K562 (cell line): ENCODE measurements around the gene VSIG10L. TPM values are rescaled to one million over a fixed set of nuclear protein-coding genes. Genes with fewer than 3 reads are reported as not detected.
A peak's percentile ranks its signal among the peaks of the same experiment; 100 is the strongest.

ENCODE experiments used
- ARID2 ChIP-seq: fragments of 450-650 bp; IDR thresholded peaks from 2 replicates; pipeline ENCODE4 v1.6.1; 2017; ENCODE audit warnings: antibody characterized with exemption, mild to moderate bottlenecking
- BDP1 ChIP-seq: IDR thresholded peaks from 3 replicates; pipeline ENCODE4 v1.6.1; 2011; ENCODE audit not compliant: insufficient read length, insufficient read depth
- CBX3 ChIP-seq, 2 experiments: IDR thresholded peaks; 1 replicate in 1 of 2; 2 replicates in 1 of 2; pipeline ENCODE4 v1.6.1; 2012; ENCODE audit warnings: inconsistent platforms in 2 of 2, low read length in 2 of 2, borderline replicate concordance in 1 of 2, control low read depth in 1 of 2
- CUX1 ChIP-seq: fragments of 200-800 bp; sonication (Bioruptor generic); IDR thresholded peaks from 2 replicates; pipeline ENCODE4 v1.6.1; 2016; ENCODE audit warnings: missing genetic modification characterization, missing compliant biosample characterization
- EGR1 ChIP-seq: fragments of 450-650 bp; conservative IDR thresholded peaks from 2 replicates; pipeline ENCODE4 v1.6.1; 2017; ENCODE audit warnings: mild to moderate bottlenecking
- FOSL1 ChIP-seq: fragments of 200-800 bp; sonication (Bioruptor generic); conservative IDR thresholded peaks from 2 replicates; pipeline ENCODE4 v1.6.1; 2016; ENCODE audit warnings: missing genetic modification characterization, missing compliant biosample characterization
- GTF2E2 ChIP-seq: fragments of 200-800 bp; sonication (Bioruptor generic); IDR thresholded peaks from 2 replicates; pipeline ENCODE4 v1.6.1; 2016; ENCODE audit warnings: missing genetic modification characterization, missing compliant biosample characterization
- HSF4 ChIP-seq: fragments of 250-450 bp; sonication (Bioruptor Pico); IDR thresholded peaks from 2 replicates; pipeline ENCODE4 v2.1.2; 2022; ENCODE audit warnings: mild to moderate bottlenecking, moderate library complexity, borderline replicate concordance
- MTA2 ChIP-seq: fragments of 450-650 bp; IDR thresholded peaks from 2 replicates; pipeline ENCODE4 v1.6.1; 2016; ENCODE audit warnings: low read depth
- PATZ1 ChIP-seq: fragments of 250-450 bp; sonication (Bioruptor Pico); IDR thresholded peaks from 2 replicates; pipeline ENCODE4 v1.5.0; 2020; ENCODE audit warnings: mild to moderate bottlenecking, borderline replicate concordance
- PKNOX1 ChIP-seq: fragments of 450-650 bp; IDR thresholded peaks from 2 replicates; pipeline ENCODE4 v1.6.1; 2016
- POLR2B ChIP-seq: fragments of 450-650 bp; IDR thresholded peaks from 2 replicates; pipeline ENCODE4 v1.6.1; 2018; ENCODE audit warnings: low read depth; ENCODE audit not compliant: partially characterized antibody
- RB1 ChIP-seq: fragments of 450-650 bp; IDR thresholded peaks from 2 replicates; pipeline ENCODE4 v1.6.1; 2017; ENCODE audit warnings: low read depth, mild to moderate bottlenecking
- RBM39 ChIP-seq: fragments of 200-400 bp; formaldehyde crosslinking; optimal IDR thresholded peaks from 2 replicates; pipeline ENCODE3; 2018; ENCODE audit warnings: low read depth, low read length
- TRIM24 ChIP-seq, 2 experiments: fragments of 450-650 bp; IDR thresholded peaks; 2 replicates each; pipeline ENCODE4 v1.6.1; 2016
- VEZF1 ChIP-seq: fragments of 200-800 bp; sonication (Bioruptor generic); IDR thresholded peaks from 2 replicates; pipeline ENCODE4 v1.6.1; 2017; ENCODE audit warnings: missing genetic modification characterization, missing compliant biosample characterization
- ZNF224 ChIP-seq: sonication (generic); formaldehyde crosslinking; IDR thresholded peaks from 2 replicates; pipeline ENCODE4 v1.8.0; 2022; ENCODE audit warnings: mild to moderate bottlenecking, missing genetic modification reagents
- ZNF274 ChIP-seq: IDR thresholded peaks from 2 replicates; pipeline ENCODE4 v1.6.1; 2011; ENCODE audit warnings: low read depth, mild to moderate bottlenecking, low read length, moderate library complexity, borderline replicate concordance
- ZNF354B ChIP-seq: fragments of 250-450 bp; sonication (Bioruptor Pico); IDR thresholded peaks from 2 replicates; pipeline ENCODE4 v1.4.0; 2020
- ZNF431 ChIP-seq: sonication (generic); formaldehyde crosslinking; IDR thresholded peaks from 2 replicates; pipeline ENCODE4 v1.8.0; 2022; ENCODE audit warnings: mild to moderate bottlenecking, missing genetic modification reagents
- ZNF584 ChIP-seq: fragments of 200-800 bp; sonication (Bioruptor generic); IDR thresholded peaks from 2 replicates; pipeline ENCODE4 v1.6.1; 2016; ENCODE audit warnings: low read depth, mild to moderate bottlenecking, missing genetic modification characterization, missing compliant biosample characterization
- ZNF764 ChIP-seq: fragments of 250-450 bp; sonication (Bioruptor Pico); IDR thresholded peaks from 2 replicates; pipeline ENCODE4 v1.4.0; 2020; ENCODE audit warnings: low read depth, mild to moderate bottlenecking, moderate library complexity
- polyA plus RNA-seq, 8 experiments: library from polyadenylated mRNA; depleted of rRNA in 4 of 8; stranded (reverse) in 5 of 8; unstranded in 3 of 8; fragments of >200 nt; fragmentation: Nextera tagmentation in 2 of 8; fragmentation: Illumina TruSeq in 1 of 8; extraction: Ambion mirVana in 2 of 8; extraction: Trizol in 1 of 8; gene quantifications; 2 replicates each; pipeline versions ENCODE4 v1.2.1 to v1.2.3, GENCODE V29; 2011 to 2014; ENCODE audit warnings: inconsistent platforms in 1 of 8, missing spikeins in 1 of 8
- total RNA-seq, 7 experiments: library from RNA; depleted of rRNA in 6 of 7; stranded (reverse); fragments of >200 nt in 6 of 7; fragmentation: Illumina TruSeq in 2 of 7; extraction: Trizol in 2 of 7; gene quantifications; 2 replicates each; pipeline versions ENCODE4 v1.2.1 to v1.2.3, GENCODE V29; 2011 to 2021; ENCODE audit warnings: low replicate concordance in 1 of 7

The VSIG10L gene
- total and polyA plus RNA-seq, 9 of the 15 experiments (the other 6 are each of a cell fraction or from before 2014, with no cell fraction given) = 1.1 to 7.6 (median 2.2) TPM

- TF ChIP-seq CUX1 (CRISPR knock-in tag) (no peak), VEZF1 (CRISPR knock-in tag) (no peak), ZNF274 (no peak), POLR2B (no peak), ZNF431 (CRISPR knock-in tag) (0 out of 2 replicates have a peak, but pooled peaks have one; percentile 51), ZNF224 (CRISPR knock-in tag) (no peak), BDP1 (no peak), FOSL1 (tag) (no peak), ZNF354B (CRISPR knock-in tag) (no peak), MTA2 (no peak), CBX3 (IDR thresholded peaks at IDR 0.05; ENCODE audit: borderline replicate concordance in 1 of 2, low read length in 2 of 2) (no peak), ZNF764 (CRISPR knock-in tag) (no peak), RBM39 (no peak), ZNF584 (CRISPR knock-in tag) (no peak), HSF4 (no peak), GTF2E2 (tag) (peak; percentile 50; the same call in 1 of the 2 replicates), PATZ1 (no peak), TRIM24 (IDR thresholded peaks at IDR 0.05) (peak; percentile 26 to 54; a peak in 1 of 4 replicates), ARID2 (no peak), RB1 (no peak), PKNOX1 (no peak), EGR1 (no peak)
Measured at GRCh38 chr19:51339313-51339686, 2.6 kb downstream of the VSIG10L start (continued).
